Uterus (tissue), 4 donors: ENCODE data around the gene PVR. TPM values are rescaled to one million over a fixed set of nuclear protein-coding genes. Genes with fewer than 3 reads are reported as not detected.
"Not testable (repeated sequence)": the region's sequence is repeated elsewhere in the genome, so short reads cannot be mapped to it uniquely, and the experiment has no call there.

Source experiments
- DNase-seq, 2 donors: peaks; one replicate each; pipeline ENCODE4 v3.0.0-alpha.2; 2019 to 2020
- H3K27ac ChIP-seq, 2 donors: fragments of 200-600 bp; sonication (generic); 1 replicate in 1 of 2; 2 replicates in 1 of 2; pipeline ENCODE4 v1.5.1; 2016 to 2018
- H3K27me3 ChIP-seq, 2 donors: fragments of 200-600 bp; sonication (generic); one replicate each; pipeline ENCODE4 v1.5.1; 2018 to 2019; ENCODE audit warnings: control low read depth in 1 of 2
- H3K36me3 ChIP-seq, 2 donors: fragments of 200-600 bp; sonication (generic); one replicate each; pipeline ENCODE4 v1.5.1; 2019; ENCODE audit warnings: control low read depth in 1 of 2
- H3K4me1 ChIP-seq, 2 donors: fragments of 200-600 bp; sonication (generic); one replicate each; pipeline ENCODE4 v1.5.1; 2018 to 2019; ENCODE audit warnings: control low read depth in 1 of 2
- H3K4me3 ChIP-seq, 2 donors: fragments of 200-600 bp; sonication (generic); 1 replicate in 1 of 2; 2 replicates in 1 of 2; pipeline ENCODE4 v1.5.1; 2018 to 2019; ENCODE audit warnings: mild to moderate bottlenecking in 1 of 2
- H3K9me3 ChIP-seq, 2 donors: fragments of 200-600 bp; sonication (generic); one replicate each; pipeline ENCODE4 v1.5.1; 2019; ENCODE audit warnings: control low read depth in 1 of 2
- CTCF ChIP-seq, 4 experiments: fragments of 200-600 bp in 2 of 4; fragments of 450-650 bp in 2 of 4; sonication (generic) in 2 of 4; IDR thresholded peaks; one replicate each; pipeline ENCODE4 v1.5.1; 2016 to 2019; ENCODE audit warnings: antibody characterized with exemption in 4 of 4, mild to moderate bottlenecking in 2 of 4, moderate library complexity in 1 of 4
- POLR2A ChIP-seq, 2 donors: fragments of 450-650 bp; IDR thresholded peaks; one replicate each; pipeline ENCODE4 v1.6.1; 2016; ENCODE audit warnings: antibody characterized with exemption in 2 of 2, mild to moderate bottlenecking in 1 of 2, moderate library complexity in 1 of 2
- intact Hi-C: fragments of 100-400 bp; cut with DNase I; formaldehyde crosslinking; loops from one replicate; pipeline ENCODE4 v1.15.1; 2023; ENCODE audit warnings: low total_unique reads
- total RNA-seq, 4 donors: library from RNA; depleted of rRNA in 3 of 4; stranded (reverse); fragments of >200 nt in 3 of 4; gene quantifications; one replicate each; pipeline versions ENCODE4 v1.1.0 to v1.2.4, GENCODE V29; 2014 to 2023
- donor health status: DM: yes; HTN: yes; CAD: no.

The PVR gene
- total RNA-seq, 4 donors from 2014 or later, result 7.9 to 45.3 (median 28.0) TPM

DNA sequence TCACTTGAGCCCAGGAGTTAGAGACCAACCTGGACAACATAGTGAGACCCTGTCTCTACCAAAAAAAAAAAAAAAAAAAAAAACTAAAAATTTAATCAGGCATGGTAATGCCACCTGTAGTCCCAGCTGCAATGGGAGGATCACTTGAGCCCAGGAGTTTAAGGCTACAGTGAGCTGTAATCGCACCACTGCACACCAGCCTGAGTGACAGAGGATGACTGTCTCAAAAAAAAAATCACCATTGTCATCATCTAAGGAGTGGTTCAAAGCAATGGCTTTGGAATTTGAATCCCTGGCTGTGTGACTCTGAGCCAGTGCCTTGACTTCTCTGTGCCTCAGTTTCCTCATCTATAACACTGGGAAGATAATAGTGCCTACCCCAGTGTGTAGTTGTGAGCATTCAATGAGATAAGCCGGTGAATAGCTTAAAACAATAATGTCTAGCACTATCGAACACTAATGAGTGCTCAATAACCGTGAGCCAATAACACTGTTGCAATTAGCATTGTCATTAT, 18.8 kb upstream of the PVR start:
- DNase-seq, result no peak
- TF ChIP-seq POLR2A (IDR thresholded peaks at IDR 0.05) (no peak), CTCF (IDR thresholded peaks at IDR 0.05) (no peak)
- Histone ChIP-seq H3K4me1 (no peaks in the 10 kb centered on the region), H3K9me3 (no peaks in the 10 kb centered on the region), H3K36me3 (no peaks in the 10 kb centered on the region), H3K4me3 (no peak overlapping the region), H3K27ac (no peak overlapping the region), H3K27me3 (no peaks in the 10 kb centered on the region)
- intact Hi-C loops, result no loop called here

- not testable (repeated sequence) for H3K27ac ChIP-seq, H3K9me3 ChIP-seq, H3K4me3 ChIP-seq
Observed at GRCh38 chr19:44625637-44626036, 18.1 kb upstream of the PVR start.

DNA sequence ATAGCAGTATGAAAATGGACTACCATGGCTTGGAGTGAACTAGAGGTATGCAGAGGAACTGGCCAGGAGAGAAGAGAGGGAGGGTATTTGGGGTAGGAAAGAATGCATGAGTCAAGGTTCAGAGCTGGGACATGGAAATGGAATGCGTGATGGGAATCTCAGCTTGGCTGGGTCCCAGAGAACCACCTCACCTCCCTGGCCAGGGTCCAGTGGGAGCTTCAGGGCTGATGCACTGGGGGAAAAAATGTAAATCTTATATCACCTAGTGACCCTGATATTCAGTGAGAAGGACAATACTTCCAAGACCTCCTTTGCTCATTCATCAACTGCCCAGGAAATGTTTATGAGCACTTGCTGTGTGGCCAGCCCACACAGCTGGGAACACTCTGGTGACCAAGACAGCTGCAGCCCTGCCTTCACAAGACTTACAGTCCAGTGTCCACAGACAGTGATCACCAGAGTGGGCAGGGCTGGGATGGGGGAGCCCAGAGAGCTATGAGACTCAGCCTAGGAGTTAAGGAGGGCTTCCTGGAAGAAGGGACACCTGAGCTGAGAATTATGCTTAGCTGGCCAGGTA, 17.6 kb upstream of the PVR start:
- Histone ChIP-seq H3K27me3 (no peaks in the 10 kb centered on the region), H3K36me3 (no peaks in the 10 kb centered on the region), H3K9me3 (no peaks in the 10 kb centered on the region), H3K4me3 (no peak overlapping the region), H3K4me1 (no peaks in the 10 kb centered on the region), H3K27ac (no peak overlapping the region)
- DNase-seq, result no peak
- intact Hi-C loops, result no loop called here
- TF ChIP-seq POLR2A (IDR thresholded peaks at IDR 0.05) (no peak), CTCF (IDR thresholded peaks at IDR 0.05) (no peak)

More at GRCh38 chr19:44625637-44626036, 18.1 kb upstream of the PVR start:
- DNase-seq, intact Hi-C loops, H3K27me3 ChIP-seq, H3K36me3 ChIP-seq, H3K4me1 ChIP-seq: not testable (repeated sequence)

DNA sequence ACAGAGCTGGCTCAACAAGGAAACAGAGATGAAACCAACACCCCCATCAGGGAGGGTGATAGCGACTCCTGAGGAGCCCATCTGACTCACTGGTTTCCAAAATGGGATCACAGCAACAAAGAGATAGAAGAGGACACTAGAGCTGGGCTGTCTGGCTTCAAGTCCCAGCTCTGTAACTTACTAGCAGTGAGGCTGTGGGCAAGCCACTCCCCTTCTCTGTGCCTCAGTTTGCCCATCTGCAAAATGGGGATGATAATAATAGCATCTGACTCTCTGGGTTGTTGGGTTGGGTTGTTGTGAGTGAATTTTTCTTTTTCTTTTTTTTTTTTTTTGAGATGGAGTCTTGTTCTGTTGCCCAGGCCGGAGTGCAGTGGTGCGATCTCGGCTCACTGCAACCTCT, 16.1 kb upstream of the PVR start:
- H3K36me3 ChIP-seq, result no peaks in the 10 kb centered on the region
- no peaks in the 10 kb centered on the region for H3K4me1 ChIP-seq
- no peaks in the 10 kb centered on the region for H3K27me3 ChIP-seq
- TF ChIP-seq POLR2A (IDR thresholded peaks at IDR 0.05) (no peak), CTCF (IDR thresholded peaks at IDR 0.05) (no peak)
- H3K4me3 ChIP-seq, result no peak overlapping the region
- no peak for DNase-seq
- no peak overlapping the region for H3K27ac ChIP-seq
- intact Hi-C loops, result no loop called here
- H3K9me3 ChIP-seq, result no peaks in the 10 kb centered on the region

DNA sequence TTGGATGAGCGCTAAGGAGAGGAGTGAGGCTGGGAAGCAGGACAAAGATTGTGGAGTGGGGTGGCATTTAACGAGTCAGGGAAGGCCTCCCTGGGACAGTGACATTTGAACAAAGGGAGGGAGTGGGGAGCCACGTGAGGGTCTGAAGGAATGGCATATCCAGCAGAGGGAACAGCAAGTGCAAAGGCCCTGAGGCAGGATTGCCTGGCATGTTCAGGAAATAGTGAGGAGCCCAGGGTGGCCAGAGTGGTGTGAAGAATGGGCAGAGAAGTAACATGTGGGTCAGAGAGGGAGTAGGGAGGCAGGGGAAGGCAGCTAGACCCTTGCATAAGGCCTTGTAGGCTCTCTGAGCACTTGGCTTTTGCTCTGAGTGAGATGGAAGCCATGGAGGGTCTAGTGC, 14.9 kb upstream of the PVR start:
- intact Hi-C loops, result no loop called here
- no peak overlapping the region for H3K4me3 ChIP-seq
- H3K9me3 ChIP-seq, result no peaks in the 10 kb centered on the region
- TF ChIP-seq CTCF (IDR thresholded peaks at IDR 0.05), result no peak
- no peak for TF ChIP-seq POLR2A (IDR thresholded peaks at IDR 0.05)
- H3K36me3 ChIP-seq, result no peaks in the 10 kb centered on the region
- no peaks in the 10 kb centered on the region for H3K27me3 ChIP-seq
- H3K4me1 ChIP-seq, result no peaks in the 10 kb centered on the region
- DNase-seq, result no peak
- no peak overlapping the region for H3K27ac ChIP-seq

- H3K9me3 ChIP-seq, DNase-seq, H3K27ac ChIP-seq, H3K36me3 ChIP-seq, intact Hi-C loops, H3K4me1 ChIP-seq, H3K27me3 ChIP-seq, H3K4me3 ChIP-seq: not testable (repeated sequence)
Observed at GRCh38 chr19:44631611-44632010, 12.1 kb upstream of the PVR start.

GRCh38 chr19:44634058-44634457, 9.7 kb upstream of the PVR start:
- H3K27me3 ChIP-seq, DNase-seq, H3K9me3 ChIP-seq, H3K4me3 ChIP-seq, H3K36me3 ChIP-seq, H3K4me1 ChIP-seq, H3K27ac ChIP-seq, intact Hi-C loops: not testable (repeated sequence)
